Measurements from ENCODE around the gene CDK9.
"Not testable (repeated sequence)": the region's sequence is repeated elsewhere in the genome, so short reads cannot be mapped to it uniquely, and the experiment has no call there.

The CDK9 gene

GRCh38 chr9:127785933-127786772, at the start of gene CDK9:
Gene CDK9, plus strand, starts transcription at chr9:127786034. Its CDS starts 115 bp downstream, at chr9:127786149.
- peak in 53 of 56 donors; percentile 59 to 92 (median 82) for DNase-seq

- DNase-seq: no peak
Measured at GRCh38 chr9:127738666-127739065, 47.2 kb upstream of the CDK9 start.

DNA sequence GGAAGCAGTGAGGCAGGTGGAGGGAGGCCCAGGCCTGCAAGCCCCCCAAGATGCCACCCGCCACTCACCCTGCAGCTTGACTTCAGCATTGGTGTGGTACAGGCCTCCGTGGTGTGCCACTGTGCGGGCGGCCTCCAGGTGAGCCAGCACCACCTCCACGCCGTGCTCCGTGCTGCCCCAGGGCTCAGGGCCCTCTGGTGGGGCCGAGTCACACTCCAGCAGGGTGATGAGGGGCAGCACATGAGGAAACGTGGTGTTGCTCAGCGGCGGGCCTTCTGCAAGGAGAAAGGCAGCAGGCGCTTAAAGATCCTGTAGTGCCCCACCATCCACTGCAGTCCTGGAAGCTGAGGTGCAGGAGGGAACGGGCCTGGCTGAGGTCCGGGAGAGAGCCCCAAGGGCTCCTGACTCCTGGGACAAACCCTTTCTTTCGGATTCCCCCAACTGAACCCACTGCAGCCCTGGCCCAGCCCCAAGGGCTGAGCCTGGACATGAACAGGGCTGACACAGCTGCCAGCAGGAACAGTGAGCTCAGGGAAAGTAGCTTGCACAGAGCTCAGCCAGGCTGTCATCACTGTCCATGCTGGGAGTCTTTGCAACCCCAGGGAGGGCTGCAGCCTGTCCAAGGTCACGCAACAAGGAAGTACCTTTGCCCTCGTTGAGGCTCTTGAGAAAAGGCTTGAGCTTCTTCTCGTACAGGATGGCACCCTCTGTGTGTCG, 46.1 kb upstream of the CDK9 start:
- DNase-seq: no peak

- peak in 51 of 56 donors; percentile 12 to 91 (median 59) for DNase-seq
Measured at GRCh38 chr9:127741831-127742434, 43.9 kb upstream of the CDK9 start.

- peak in 10 of 56 donors; percentile 15 to 59 (median 23) for DNase-seq
Measured at GRCh38 chr9:127742435-127743088, 43.3 kb upstream of the CDK9 start.

GRCh38 chr9:127744398-127745110, 41.3 kb upstream of the CDK9 start:
- no peak for DNase-seq

GRCh38 chr9:127746959-127747569, 38.8 kb upstream of the CDK9 start:
- DNase-seq: no peak

DNA sequence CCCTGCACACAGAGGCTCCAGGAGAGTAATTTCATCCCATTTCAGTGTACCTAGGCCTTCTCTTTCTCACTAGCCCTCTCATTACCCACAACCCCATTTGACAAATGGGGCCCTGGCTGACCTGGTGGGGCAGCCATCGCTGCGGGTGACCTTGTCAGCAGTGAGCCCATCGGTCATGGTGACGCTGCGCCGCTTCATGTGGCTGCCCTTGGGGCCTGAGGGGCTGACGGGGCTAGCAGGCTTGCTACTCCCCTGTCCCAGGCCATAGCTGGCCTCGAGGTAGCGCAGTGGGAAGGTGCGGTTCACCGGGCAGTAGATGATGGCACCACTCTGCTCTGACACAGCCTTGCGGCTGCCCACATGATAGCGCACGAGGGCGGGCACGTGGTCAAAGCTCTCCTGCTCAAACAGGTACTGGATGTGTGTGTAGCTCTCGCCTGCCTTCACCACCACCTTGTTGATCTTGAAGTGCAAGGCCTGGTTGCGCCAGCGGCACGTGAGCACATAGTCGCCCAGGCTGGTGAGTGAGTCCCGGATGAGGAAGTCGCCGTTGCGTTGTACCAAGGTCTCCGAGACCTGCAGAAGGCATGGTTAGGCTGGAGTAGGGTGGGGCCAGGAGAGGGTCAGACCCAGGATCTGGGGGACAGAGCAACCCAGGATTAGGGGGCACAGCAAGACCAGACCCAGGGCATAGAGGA, 36.6 kb upstream of the CDK9 start:
- no peak for DNase-seq

DNA sequence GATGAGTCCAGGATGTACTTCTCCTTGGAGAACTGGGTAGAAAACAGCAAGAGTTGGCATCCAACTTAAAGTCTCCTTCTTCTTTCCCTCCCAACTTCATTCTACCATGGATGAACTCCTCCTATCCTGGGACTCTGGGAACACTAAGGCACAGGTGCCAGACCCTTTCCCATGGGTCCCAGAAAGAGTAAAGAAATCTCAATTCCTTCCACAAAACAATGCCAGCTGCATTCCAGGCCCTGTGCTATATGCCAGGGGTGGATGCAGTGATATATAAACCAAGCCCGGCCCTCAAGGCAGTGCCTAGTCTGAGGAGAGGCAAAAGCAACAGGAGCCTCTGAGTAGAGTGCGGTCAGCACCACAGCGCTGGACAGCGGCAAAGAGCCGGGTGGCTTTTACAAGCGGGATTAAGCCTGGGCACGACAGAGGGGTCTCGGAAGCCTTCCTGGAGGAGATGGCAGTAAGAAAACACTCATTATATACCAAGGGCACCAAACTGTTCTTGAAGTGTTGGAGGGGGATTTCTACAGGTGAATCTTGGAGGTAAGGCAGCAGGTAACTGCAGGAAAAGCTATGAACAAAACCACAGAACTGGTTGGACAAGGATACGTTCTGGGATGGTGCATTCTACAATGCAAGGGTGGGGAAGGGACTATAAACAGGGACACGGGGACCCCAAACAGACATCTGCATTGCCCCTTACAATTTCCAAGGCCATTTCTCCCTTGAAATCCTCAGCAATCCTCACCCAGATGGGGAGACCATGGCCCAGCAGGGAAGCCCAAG, 34.4 kb upstream of the CDK9 start:
- DNase-seq: no peak

DNA sequence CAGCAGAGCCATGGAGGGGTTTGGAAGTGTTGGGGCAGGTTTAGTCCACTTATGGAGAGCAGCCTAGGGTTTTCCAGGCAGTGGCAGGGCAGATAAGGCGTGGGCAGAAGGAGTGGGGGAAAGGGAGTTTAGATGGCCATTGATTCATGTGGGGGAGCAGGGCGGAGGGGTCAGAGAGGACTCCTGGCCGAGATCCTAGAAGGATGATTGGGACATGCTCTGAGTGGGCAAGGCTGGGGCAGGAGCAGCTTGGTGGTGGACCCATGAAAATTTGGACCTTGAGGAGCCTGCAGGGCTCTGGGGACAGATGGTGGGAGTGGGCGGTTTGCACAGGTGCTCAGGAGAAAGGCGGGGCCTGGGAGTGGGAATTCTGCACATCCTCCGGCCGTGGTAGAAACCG, 32.7 kb upstream of the CDK9 start:
- DNase-seq: no peak

DNA sequence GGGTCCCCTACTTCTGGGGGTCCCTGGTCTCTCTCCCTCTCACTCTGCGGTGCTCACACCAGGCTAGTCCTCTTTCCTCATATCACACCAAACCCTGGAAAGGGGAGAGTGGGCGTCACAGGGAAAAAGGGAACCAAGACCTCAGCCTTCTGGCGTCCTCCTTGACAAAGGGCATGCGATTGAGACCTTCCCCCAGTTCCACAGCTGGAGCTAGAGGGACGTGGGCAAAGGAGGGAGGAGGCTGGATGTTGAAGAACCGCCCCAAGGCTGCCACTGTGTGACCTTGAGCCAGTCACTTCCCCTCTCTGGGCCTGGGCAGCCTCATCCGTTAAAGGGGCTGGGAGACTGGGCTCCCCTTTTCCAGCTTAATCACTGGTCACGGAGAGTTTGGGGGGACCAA, 32.2 kb upstream of the CDK9 start:
- DNase-seq: no peak

GRCh38 chr9:127754099-127755060, 31.5 kb upstream of the CDK9 start:
- DNase-seq: peak in 33 of 56 donors; percentile 10 to 79 (median 40)

GRCh38 chr9:127755061-127756060, 30.5 kb upstream of the CDK9 start:
- peak in 6 of 56 donors; percentile 16 to 51 (median 19) for DNase-seq

DNA sequence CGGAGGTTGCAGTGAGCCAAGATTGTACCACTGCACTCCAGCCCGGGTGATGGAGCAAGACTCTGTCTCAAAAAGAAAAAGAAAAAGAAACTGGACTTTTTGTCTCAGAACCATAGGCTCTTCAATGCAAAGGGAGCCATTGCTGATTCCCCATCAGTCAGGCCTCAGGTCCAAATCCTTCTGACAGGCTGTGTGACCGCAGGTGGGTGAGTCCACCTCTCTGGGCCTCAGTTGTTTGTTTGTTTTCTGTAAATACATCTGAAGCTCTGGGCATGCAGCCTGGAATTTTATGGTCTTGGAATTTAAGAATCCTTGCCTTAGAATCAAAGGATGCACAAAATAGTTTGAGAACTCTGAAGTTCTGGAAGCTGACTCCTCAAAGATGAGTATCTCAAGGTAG, 29.6 kb upstream of the CDK9 start:
- DNase-seq: no peak

- DNase-seq: not testable (repeated sequence)
Measured at GRCh38 chr9:127756776-127757175, 29.1 kb upstream of the CDK9 start.

- DNase-seq: no peak
Measured at GRCh38 chr9:127758843-127759242, 27.0 kb upstream of the CDK9 start.
